NOMO-1 treated with dmso at 0.1 percent for 144 hours (cell line): Measurements from ENCODE around the gene P2RX1.

Experiments
- DNase-seq: peaks from one replicate; lab custom pipeline; 2025; ENCODE audit not compliant: unreplicated experiment; lab: John Stamatoyannopoulos, UW

P2RX1 gene

GRCh38 chr17:3915995-3916696, at the start of gene P2RX1:
TSS of gene P2RX1 (minus strand) at chr17:3916465. CDS start at chr17:3916225, 240 bp downstream.
- peak; percentile 96 for DNase-seq

DNA sequence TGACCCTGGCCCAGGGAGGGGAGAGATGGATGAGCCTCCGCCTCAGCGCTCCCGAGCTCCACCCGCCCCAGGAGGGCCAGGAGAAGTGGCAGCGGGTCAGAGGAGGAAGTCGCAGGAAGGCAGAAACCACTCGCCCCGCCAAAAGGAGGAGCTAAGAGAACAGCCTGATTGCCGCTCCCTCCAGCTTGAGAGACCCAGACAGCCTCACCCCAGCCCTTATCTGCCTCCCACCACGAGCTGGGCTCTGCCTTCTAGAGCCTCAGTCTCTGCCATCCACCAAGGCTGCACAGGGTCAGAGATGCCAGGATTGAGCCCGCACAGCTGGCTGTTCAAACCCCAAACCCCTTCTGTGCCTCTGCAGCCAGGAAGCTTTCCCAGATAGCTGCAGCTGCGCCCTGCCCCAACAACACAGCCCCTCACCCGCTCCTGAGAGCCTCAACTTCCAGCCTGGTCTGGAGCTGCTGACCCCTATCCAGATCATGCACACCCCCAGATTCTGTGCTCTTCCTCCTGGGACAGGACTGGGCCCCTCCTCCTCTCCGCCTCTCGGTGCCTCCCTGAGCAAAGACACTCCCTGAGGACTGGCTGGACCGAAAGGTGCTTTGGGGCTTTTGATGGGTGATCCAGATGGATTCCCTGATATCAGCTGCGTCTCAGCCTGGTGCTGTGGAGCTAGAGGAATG, 49.0 kb upstream of the P2RX1 start:
- peak; percentile 77 for DNase-seq

GRCh38 chr17:3964203-3965117, 48.2 kb upstream of the P2RX1 start, which contains the start of gene ATP2A3:
TSS of gene ATP2A3 (minus strand) at chr17:3964437. CDS start at chr17:3964291, 146 bp downstream.
- DNase-seq: no peak

- peak; percentile 49 for DNase-seq
These were observed 47.3 kb upstream of the P2RX1 start for GRCh38 chr17:3963237-3964201.

GRCh38 chr17:3962965-3963236, 46.6 kb upstream of the P2RX1 start:
- no peak for DNase-seq

GRCh38 chr17:3962217-3962964, 46.1 kb upstream of the P2RX1 start:
- no peak for DNase-seq

DNA sequence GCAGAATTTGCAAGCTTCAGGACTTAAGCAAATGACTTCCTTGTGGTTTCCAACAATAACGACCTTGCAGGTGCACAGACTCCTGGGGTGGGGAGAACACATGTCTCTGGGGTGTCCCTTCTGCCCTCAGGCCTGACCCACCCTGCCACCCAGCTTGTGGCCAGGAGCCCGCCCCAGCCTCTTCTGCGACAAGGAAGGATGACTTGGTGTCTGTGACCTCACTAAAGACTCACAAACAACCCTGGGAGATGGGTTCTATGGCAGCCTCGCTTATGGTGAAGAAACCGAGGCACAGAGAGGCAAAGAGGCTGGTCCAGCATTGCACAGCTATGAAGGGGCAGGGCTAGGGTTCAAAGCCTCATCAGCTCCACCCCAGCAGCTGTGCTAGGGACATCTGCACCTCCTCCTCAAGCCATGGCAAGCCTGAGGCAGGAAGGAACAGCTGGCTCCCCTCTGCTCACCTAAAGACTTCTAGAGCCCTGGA, 45.3 kb upstream of the P2RX1 start:
- no peak for DNase-seq

GRCh38 chr17:3960764-3961163, 44.5 kb upstream of the P2RX1 start:
- DNase-seq: no peak

- no peak for DNase-seq
These were observed 43.8 kb upstream of the P2RX1 start for GRCh38 chr17:3959921-3960601.

DNA sequence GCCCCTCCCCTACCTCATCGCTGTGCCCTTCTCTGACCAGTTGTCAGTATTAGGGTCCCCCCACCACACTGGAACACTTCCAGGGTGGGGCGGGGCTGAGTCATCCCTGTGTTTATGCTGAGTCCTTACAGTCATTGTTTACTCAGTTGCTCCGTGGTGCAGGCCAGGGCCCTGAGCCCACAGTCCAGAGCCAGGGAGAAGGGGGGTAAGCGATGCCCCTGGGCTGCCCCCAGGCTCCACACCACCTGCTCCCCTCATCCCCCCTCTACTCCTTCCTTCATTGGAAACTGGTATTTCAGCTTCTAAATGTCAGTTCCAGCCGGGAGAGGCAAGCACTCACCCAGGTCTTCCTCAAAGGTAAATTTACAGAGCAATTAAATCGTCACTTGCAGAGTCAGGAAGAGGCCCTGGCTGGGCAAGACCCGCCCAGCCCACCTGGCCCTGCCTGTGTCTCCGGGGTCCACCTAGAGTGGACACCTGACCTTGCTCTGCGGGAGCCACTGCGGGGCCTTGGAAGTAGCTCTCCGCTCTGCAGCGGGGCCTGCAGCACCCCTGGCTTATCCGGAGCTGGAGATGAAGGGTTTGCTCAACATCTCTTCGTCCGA, 43.1 kb upstream of the P2RX1 start:
- no peak for DNase-seq

DNA sequence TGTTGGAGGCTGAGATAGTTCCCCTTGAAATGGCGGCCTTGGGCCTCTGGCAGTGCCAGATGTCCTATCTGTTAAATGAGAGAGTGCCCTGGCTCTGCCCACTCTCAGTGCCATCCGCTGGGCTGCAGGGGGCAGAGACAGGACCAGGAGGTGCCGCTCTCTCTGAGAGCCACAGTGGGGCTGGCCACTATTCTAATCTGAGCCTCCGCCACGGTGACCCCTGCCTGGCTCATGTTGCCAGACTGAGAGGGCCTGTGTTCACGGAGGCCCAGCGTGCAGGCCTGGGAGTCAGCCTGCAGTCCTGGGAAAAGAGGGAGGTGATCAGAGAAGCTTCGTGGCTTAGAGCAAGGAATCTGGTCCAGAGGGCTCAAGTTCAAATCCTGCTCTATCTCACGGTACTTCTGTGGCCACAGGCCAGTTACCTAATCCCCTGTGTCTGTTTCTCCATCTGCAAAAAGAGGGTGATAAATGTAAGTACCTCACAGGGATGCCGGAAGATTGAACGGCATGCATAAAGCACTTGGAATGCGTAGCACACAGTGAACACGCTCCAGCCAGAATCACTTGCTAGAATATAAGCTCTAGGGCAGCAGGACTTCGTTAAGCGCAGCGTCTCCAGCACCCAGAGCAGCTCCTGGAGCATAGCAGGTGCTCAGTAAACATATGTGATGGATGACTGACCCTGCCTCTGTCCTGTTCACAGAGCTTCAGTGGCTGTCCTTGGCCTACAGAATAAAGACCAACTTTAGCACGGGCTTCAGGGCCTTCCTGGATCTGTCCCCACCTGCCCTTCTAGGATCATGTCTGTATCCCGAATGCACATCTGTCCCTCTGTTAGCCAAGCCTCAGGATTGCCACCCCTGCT, 41.7 kb upstream of the P2RX1 start:
- DNase-seq: no peak

DNA sequence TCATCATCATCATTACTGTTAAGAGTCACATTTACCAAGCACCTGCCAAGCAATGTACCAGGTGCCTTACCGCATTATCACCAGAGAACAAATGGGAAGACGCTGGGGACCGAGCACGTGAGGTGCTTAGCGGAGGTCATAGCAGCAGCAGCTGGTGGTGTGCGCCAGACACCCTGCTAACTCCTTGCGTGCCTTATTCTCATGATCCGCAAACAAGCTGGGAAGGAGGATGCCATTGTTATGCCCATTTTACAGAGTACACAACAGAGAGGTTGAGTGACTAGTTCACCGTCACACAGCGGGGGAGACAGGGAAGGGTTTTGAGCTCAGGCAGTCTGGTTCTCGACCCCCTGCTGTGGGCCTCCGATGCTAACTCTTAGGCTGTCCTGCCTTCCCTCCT, 40.7 kb upstream of the P2RX1 start:
- DNase-seq: no peak

GRCh38 chr17:3956327-3956957, 40.2 kb upstream of the P2RX1 start:
- DNase-seq: no peak

DNA sequence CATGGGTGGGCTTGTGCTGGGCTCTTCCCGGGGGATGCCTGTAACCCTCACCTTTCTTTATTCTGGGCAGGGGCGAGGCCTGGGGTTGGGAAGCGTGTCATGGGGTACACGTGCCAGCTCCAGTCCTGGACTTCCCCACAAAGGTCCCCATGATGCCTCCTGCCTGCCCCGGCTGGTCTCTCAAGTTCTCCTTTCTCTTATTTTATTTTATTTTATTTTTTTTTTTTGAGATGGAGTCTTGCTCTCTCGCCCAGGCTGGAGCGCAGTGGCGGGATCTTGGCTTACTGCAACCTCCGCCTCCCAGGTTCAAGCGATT, 39.4 kb upstream of the P2RX1 start:
- DNase-seq: no peak

DNA sequence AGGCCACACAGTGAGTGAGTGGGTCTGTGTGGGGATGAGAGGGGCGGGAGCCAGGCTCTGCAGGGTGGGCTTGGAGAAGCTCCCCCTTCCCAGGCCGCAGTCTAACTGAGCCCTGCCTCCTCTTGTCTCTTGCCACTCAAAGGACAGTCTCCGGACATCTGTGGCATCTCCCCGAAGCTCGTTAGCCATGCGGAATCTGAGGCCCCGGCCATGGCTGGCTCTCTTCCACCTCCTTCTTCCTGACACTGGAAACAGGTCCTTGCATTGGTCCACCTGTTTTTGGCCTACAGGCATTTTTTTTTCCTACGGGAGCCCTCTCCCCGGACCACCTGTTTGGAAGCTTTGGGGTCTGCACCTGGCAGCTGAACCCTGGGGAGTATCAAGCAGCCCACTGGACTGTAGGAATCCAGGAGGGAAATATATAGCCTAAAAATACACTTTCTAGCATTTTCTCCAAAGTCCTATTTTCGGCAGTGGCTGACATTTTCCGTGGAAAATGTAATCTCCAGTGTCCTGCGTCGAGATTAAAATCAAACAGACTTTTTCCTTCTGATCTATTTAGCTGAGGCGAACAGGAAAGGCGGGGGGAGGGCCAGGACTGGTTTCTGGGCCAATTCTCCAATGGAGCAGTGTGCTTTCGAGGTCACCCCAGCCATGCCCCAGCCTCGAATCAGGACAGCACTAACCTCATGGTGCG, 38.9 kb upstream of the P2RX1 start:
- DNase-seq: no peak

GRCh38 chr17:3954086-3954485, 37.8 kb upstream of the P2RX1 start:
- DNase-seq: no peak

GRCh38 chr17:3953542-3953941, 37.3 kb upstream of the P2RX1 start:
- no peak for DNase-seq
